Activated T-cell treated with anti-CD3 and anti-CD28 coated beads, Interleukin-2, amount 50 U/mL, for 4 hours (primary cell): Measurements from ENCODE around the gene ARRDC5. TPM values are rescaled to one million over a fixed set of nuclear protein-coding genes. Genes with fewer than 3 reads are reported as not detected.
A peak's percentile ranks its signal among the peaks of the same experiment; 100 is the strongest.
"Not testable (repeated sequence)": the region's sequence is repeated elsewhere in the genome, so short reads cannot be mapped to it uniquely, and the experiment has no call there.

ENCODE experiments used
- ATAC-seq, 2 donors: fragments of 200-7000 bp; cut with Tn5 transposase; one replicate each; pipeline ENCODE4 v1.10.0; 2021
- DNase-seq: peaks from one replicate; pipeline ENCODE4 v3.0.0-alpha.2; 2020
- H3K27me3 Mint-ChIP-seq: one replicate; pipeline ENCODE4 v1.8.0; 2021; ENCODE audit warnings: low read depth, mixed read lengths
- H3K36me3 Mint-ChIP-seq: one replicate; pipeline ENCODE4 v1.8.0; 2022; ENCODE audit warnings: mixed read lengths; ENCODE audit not compliant: insufficient read depth
- H3K4me1 Mint-ChIP-seq: one replicate; pipeline ENCODE4 v1.8.0; 2021; ENCODE audit warnings: low read depth, mixed read lengths
- H3K4me3 Mint-ChIP-seq: one replicate; pipeline ENCODE4 v1.8.0; 2021; ENCODE audit warnings: mild to moderate bottlenecking, moderate library complexity, mixed read lengths
- H3K9me3 Mint-ChIP-seq: one replicate; pipeline ENCODE4 v1.8.0; 2021; ENCODE audit warnings: mixed read lengths
- total RNA-seq, 3 donors: library from RNA; stranded (reverse); gene quantifications; one replicate each; pipeline ENCODE4 v1.2.1, GENCODE V29; 2021

ARRDC5 gene
- total RNA-seq, 3 donors from 2014 or later, result 0.32 to 0.41 TPM; not detected in 1

GRCh38 chr19:4900879-4901278 is 1.8 kb downstream of the ARRDC5 start:
- H3K4me3 Mint-ChIP-seq, H3K9me3 Mint-ChIP-seq, H3K27me3 Mint-ChIP-seq, ATAC-seq, H3K4me1 Mint-ChIP-seq, DNase-seq, H3K36me3 Mint-ChIP-seq: not testable (repeated sequence)

- Mint-ChIP-seq H3K4me3 (no peak overlapping the region), H3K27me3 (no peaks in the 10 kb centered on the region), H3K36me3 (peaks cover 1% of the 10 kb centered on the region), H3K4me1 (peaks cover 2% of the 10 kb centered on the region), H3K9me3 (no peaks in the 10 kb centered on the region)
- no peak for DNase-seq
- no peak for ATAC-seq
Observed at GRCh38 chr19:4897146-4897545, 5.5 kb downstream of the ARRDC5 start.

DNA sequence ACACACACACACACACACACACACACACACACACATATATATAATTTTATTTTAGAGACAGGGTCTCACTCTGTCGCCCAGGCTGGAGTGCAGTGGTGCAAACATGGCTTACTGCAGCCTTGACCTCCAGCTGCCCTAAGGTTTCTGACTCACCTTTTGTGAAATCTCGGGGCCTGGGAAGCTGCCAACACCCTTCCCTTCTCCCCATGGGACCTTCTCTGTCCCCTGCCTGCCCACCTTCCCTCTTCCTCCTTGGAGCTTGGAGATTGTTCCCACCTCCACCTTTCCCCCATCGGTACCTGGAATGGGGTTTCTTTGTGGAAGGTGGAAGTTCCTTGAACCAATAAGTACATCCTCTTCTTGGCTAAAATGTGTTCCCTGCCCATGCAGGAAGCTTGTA is 6.3 kb downstream of the ARRDC5 start:
- DNase-seq, result no peak
- Mint-ChIP-seq H3K9me3 (no peaks in the 10 kb centered on the region), H3K36me3 (peaks cover under 1% of the 10 kb centered on the region), H3K27me3 (no peaks in the 10 kb centered on the region), H3K4me3 (no peak overlapping the region), H3K4me1 (peaks cover 2% of the 10 kb centered on the region)
- ATAC-seq, result no peak

GRCh38 chr19:4892962-4893361 is 9.7 kb downstream of the ARRDC5 start:
- not testable (repeated sequence) for DNase-seq, H3K4me1 Mint-ChIP-seq, H3K36me3 Mint-ChIP-seq, H3K4me3 Mint-ChIP-seq, H3K27me3 Mint-ChIP-seq, ATAC-seq, H3K9me3 Mint-ChIP-seq

DNA sequence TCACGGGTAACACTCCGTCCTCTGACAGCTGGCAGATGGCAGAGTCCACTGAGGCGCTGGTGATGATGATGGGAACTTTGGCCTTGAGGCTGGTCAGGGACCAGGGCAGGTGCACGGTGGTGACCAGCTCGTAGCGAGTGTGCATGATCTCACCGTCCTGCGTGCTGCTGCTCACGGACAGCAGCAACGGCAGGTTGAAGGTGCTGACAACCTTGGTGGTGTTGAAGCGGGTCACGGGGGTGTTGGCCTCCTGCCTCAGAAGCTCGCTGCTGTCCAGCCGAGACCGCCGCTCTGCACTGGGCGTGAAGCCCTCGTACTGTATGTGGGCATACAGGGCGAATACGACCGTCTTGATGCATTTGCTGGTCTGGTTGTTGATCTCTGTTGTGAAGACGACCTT is 11.6 kb downstream of the ARRDC5 start:
- Mint-ChIP-seq H3K27me3 (no peaks in the 10 kb centered on the region), H3K4me3 (no peak overlapping the region), H3K9me3 (no peaks in the 10 kb centered on the region), H3K36me3 (peaks cover 2% of the 10 kb centered on the region), H3K4me1 (peaks cover 2% of the 10 kb centered on the region)
- DNase-seq (no peak), ATAC-seq (no peak)

GRCh38 chr19:4889034-4889815 is 13.5 kb downstream of the ARRDC5 start:
- no peak for ATAC-seq
- Mint-ChIP-seq H3K4me1 (no peaks in the 10 kb centered on the region), H3K4me3 (no peak overlapping the region), H3K36me3 (peaks cover 2% of the 10 kb centered on the region), H3K9me3 (no peaks in the 10 kb centered on the region), H3K27me3 (no peaks in the 10 kb centered on the region)
- DNase-seq, result no peak

- H3K9me3 Mint-ChIP-seq, ATAC-seq, H3K36me3 Mint-ChIP-seq, H3K4me1 Mint-ChIP-seq, H3K4me3 Mint-ChIP-seq, H3K27me3 Mint-ChIP-seq, DNase-seq: not testable (repeated sequence)
Observed at GRCh38 chr19:4887803-4888202, 14.9 kb downstream of the ARRDC5 start.

DNA sequence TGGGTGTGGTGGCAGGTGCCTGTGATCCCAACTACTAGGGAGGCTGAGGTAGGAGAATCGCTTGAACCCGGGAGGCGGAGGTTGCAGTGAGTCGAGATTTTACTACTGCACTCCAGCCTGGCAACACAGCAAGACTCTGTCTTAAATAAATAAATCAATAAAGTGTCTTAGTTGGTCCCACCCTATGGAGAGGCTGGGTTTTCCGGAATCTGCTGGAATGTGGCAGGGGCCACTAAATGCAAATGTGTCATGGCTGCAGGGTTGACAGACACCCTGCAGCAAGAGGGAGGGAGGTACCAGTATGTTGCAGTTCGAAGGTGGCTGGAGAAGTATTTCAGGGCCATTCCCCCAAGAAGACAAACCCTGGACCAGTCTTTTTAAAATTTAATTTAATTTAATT is 17.7 kb downstream of the ARRDC5 start:
- H3K4me1 Mint-ChIP-seq, result not testable (repeated sequence)

GRCh38 chr19:4882874-4883273 is 19.8 kb downstream of the ARRDC5 start:
- not testable (repeated sequence) for H3K36me3 Mint-ChIP-seq, H3K4me3 Mint-ChIP-seq, H3K9me3 Mint-ChIP-seq, ATAC-seq, H3K4me1 Mint-ChIP-seq, H3K27me3 Mint-ChIP-seq, DNase-seq

More for the DNA sequence above, 17.7 kb downstream of the ARRDC5 start:
- H3K4me3 Mint-ChIP-seq, ATAC-seq, H3K27me3 Mint-ChIP-seq, DNase-seq, H3K9me3 Mint-ChIP-seq, H3K36me3 Mint-ChIP-seq: not testable (repeated sequence)

- Mint-ChIP-seq H3K9me3 (no peaks in the 10 kb centered on the region), H3K27me3 (no peaks in the 10 kb centered on the region), H3K4me3 (no peak overlapping the region), H3K36me3 (no peaks in the 10 kb centered on the region), H3K4me1 (peaks cover 3% of the 10 kb centered on the region)
- DNase-seq (no peak), ATAC-seq (no peak)
Observed at GRCh38 chr19:4879041-4879440, 23.7 kb downstream of the ARRDC5 start.

- no peak for DNase-seq
- Mint-ChIP-seq H3K4me1 (peaks cover 3% of the 10 kb centered on the region), H3K27me3 (no peaks in the 10 kb centered on the region), H3K9me3 (no peaks in the 10 kb centered on the region), H3K36me3 (no peaks in the 10 kb centered on the region), H3K4me3 (no peak overlapping the region)
- ATAC-seq, result peak; percentile 21 to 48
Observed at GRCh38 chr19:4878491-4878968, 24.2 kb downstream of the ARRDC5 start.

DNA sequence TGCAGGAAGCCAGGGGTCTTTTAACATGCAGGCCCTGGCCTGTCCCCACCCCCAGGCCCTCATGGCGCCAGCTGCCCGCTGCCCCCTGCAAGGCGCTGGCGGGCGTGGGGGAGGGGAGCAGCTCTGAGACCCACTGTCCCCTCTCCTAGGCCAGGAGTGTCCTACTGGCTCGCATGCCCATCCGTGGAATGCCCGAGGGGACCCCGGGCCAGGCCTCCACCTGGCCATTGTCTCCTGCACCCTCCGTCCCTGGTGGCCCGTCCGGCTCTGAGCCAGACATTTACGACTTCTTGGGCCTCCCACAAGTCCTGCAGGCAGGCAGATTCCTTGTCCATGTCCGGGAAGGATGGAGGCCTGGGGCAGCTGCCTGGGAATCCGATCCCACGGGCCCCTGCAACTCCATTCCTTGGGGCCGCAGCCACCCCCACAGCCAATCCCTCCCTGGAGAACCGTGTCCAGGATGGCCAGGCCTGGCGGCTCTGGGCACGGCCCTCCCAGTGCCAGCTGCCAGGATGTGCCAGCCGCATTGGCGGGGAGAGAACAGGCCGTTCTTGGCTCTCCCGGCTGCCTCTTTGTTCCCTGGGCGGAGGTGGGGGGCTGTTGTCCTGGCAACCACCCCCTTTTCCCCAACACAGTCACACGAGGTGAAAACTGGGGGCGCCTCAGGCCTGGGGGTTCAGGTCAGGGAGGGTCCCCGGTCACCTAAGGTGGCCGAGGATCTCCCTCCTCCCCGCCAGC is 24.8 kb downstream of the ARRDC5 start:
- no peaks in the 10 kb centered on the region for H3K36me3 Mint-ChIP-seq
- peak; percentile 14 to 18 for ATAC-seq
- H3K27me3 Mint-ChIP-seq, result no peaks in the 10 kb centered on the region
- peaks cover 3% of the 10 kb centered on the region for H3K4me1 Mint-ChIP-seq
- no peaks in the 10 kb centered on the region for H3K9me3 Mint-ChIP-seq
- no peak for DNase-seq
- H3K4me3 Mint-ChIP-seq, result no peak overlapping the region

- no peak for ATAC-seq
- Mint-ChIP-seq H3K27me3 (peaks cover 3% of the 10 kb centered on the region), H3K9me3 (no peaks in the 10 kb centered on the region), H3K4me3 (no peak overlapping the region), H3K36me3 (no peaks in the 10 kb centered on the region), H3K4me1 (peaks cover 12% of the 10 kb centered on the region)
- DNase-seq, result no peak
Observed at GRCh38 chr19:4873930-4874329, 28.8 kb downstream of the ARRDC5 start.

DNA sequence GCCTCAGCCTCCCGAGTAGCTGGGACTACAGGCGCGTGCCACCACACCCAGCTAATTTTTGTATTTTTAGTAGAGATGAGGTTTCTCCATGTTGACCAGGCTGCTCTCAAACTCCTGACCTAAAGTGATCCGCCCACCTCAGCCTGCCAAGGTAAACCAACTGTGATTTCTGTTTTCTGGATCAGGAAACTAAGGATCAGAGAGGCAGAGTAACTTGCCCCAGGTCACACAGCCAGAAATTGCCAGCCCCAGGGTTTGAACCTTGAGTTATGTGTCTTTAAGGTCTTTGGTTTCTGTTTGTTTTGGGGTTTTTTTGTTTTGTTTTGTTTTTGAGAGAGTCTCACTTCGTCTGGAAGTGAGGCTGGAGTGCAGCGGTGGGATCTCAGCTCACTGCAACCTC is 31.0 kb downstream of the ARRDC5 start:
- Mint-ChIP-seq H3K9me3 (no peaks in the 10 kb centered on the region), H3K36me3 (no peaks in the 10 kb centered on the region), H3K4me3 (no peak overlapping the region), H3K4me1 (peaks cover 15% of the 10 kb centered on the region), H3K27me3 (peaks cover 3% of the 10 kb centered on the region)
- ATAC-seq (no peak), DNase-seq (no peak)
